Stimulated activated CD8-positive, alpha-beta memory T cell treated with anti-CD3 and anti-CD28 coated beads, Interleukin-4, amount 100 ng/mL, for 24 hours (primary cell): ENCODE measurements around the gene ECE1.

Experiments
- DNase-seq: peaks from one replicate; pipeline ENCODE4 v3.0.0-alpha.2; 2020; ENCODE audit warnings: low read depth

Gene ECE1

DNA sequence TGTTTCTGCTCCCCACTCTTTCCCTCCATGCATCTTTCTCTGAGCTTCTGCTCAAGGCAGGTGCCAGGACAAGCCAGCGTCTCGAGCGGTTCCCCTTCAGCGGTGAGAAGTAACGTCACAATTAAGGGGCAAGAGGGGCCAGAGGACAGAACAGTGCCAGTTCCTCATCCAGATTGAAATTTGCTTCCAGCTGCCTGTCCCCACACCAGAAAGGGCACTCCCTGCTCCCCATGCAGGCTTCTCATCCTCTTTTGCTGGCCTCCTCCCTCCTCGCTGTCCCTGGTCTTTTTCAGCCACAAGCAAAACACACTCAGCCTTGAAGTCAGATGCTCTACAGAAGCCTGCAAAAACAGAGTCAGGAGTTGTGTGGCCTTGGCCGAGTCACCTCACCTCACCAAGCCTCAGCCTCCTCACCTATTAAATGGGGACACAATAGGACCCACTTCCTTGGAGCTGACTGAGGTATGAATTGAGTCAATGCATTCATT is 35.0 kb upstream of the ECE1 start:
- no peak for DNase-seq

DNA sequence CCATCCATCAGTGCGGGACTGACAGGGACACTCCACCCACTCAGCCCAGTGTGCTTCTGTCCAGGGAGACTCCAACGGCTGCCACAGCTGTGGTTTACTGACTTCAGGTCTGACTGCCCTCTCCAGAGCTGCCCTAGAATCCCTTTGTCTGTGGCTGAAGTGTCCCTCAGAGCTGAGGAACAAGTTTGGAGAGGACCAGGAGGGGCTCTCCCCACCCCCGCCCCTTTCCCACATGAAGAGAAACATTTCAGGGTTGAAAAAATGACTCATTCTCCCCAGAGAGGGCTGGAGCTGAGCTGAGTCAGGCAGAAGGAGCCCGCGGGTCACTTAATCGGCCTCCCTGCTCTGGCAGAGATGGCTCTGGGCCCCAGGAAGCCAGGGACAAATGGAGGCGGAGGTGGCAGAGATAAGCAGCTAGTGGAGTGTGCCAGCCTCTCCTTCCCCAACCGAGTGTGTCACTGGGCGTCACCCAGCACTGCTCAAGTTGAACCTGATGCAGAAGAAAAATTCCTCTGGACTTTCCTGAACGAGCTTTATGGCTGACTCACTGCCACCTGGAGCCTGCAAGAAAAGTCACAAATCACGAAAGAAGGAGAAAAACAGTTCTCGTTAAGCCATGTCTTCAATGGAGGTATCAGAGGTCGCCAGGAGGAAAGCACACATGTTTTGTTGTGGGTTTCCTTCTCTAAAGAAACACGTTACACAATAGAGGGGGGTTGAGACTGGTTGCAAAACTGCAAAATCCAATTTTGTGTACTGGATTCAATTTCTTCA is 34.3 kb upstream of the ECE1 start:
- peak; percentile 71 for DNase-seq

GRCh38 chr1:21323091-21323490 is 32.8 kb upstream of the ECE1 start:
- DNase-seq, result no peak

GRCh38 chr1:21322681-21323016 is 32.4 kb upstream of the ECE1 start:
- DNase-seq, result no peak

- DNase-seq, result no peak
These were observed 31.9 kb upstream of the ECE1 start for GRCh38 chr1:21321963-21322680.

- no peak for DNase-seq
These were observed 30.3 kb upstream of the ECE1 start for GRCh38 chr1:21320410-21321108.

- no peak for DNase-seq
These were observed 29.5 kb upstream of the ECE1 start for GRCh38 chr1:21319447-21320407.

DNA sequence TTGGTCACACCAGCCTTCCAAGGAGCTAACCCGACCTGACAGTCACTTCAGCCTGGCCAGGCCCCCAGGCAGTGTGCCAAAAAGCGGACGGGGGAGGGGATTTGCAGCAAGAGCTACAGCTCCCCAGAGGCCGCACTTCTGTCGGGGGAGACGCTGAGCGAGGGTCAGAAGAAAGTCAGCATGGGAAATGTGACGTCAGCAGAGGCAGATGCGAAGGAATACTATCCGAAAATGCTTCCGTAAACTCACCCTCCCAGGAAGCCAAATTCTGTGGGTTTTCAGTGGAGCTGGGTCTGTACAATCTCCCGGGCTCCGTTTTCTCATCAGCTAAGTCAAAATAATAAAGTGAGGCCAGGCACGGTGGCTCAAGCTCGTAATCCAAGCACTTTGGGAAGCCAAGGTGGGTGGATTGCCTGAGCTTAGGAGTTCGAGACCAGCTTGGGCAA is 28.5 kb upstream of the ECE1 start:
- DNase-seq, result no peak

- no peak for DNase-seq
These were observed 27.9 kb upstream of the ECE1 start for GRCh38 chr1:21318057-21318713.

GRCh38 chr1:21317690-21318043 is 27.4 kb upstream of the ECE1 start:
- DNase-seq, result no peak

DNA sequence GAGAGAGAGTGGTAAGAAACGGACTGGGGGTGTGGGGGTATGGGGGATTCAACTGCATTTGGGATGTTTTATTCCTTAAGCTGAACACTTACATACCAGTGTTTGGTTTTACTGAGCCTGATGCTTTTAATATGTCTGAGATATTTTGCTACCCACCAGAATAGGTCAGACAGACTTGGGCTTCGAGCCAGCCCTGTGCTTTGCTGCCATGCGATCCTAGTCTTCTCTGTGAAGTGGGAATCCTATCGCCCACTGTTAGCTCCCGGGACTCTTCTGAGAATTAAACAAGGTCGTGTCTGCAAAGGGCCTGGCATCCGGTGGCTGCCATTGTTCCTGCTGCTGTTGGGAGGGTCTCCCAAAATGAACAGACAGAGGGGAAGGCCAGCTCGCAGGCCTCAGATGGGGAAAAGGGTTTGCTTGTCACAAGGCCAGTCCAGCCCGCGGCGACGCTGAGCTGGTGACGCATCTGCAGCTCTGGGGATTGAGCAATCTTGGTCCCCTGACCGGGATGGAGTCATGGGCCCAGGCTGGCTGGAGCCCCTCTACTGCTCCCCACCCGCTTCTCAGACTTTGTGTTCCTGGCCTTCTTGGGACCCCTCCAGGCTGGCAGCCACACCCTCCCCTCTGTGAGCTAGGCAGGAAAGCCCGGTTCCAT is 26.9 kb upstream of the ECE1 start:
- DNase-seq, result no peak

GRCh38 chr1:21314743-21315396 is 24.6 kb upstream of the ECE1 start:
- DNase-seq, result no peak

- no peak for DNase-seq
These were observed 23.8 kb upstream of the ECE1 start for GRCh38 chr1:21313886-21314721.

DNA sequence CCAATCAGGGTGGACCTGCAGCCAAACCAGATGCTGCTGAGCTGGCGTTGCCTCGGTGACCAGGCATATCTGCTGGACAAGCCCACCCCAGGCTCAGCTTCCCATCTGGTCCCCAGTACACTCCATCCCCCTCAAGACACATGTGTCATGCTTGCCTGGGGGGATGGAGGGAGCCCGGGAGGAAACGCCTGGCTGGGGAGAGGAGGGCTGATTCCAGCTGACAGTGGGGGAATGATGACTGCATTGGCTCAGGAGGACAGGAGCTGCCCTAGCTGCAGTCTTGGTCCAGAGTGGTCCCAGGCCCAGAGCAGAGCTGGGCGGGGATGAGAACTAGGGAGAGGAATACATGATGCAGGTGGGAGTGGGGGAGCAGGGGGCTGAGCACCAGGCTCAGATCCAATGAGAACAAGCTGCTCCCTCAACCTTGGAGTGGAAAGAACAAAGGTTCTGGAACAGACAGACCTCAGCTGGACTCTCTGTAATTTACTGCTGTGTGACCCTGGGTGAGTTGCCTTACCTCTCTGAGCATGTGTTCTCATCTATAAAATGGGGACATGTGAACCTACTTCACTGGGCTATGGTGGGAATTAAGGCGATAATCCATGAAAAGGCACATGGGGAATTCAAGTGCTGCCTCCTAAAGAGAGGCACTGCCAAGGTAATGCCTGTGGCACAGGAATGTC is 23.1 kb upstream of the ECE1 start:
- DNase-seq, result no peak

DNA sequence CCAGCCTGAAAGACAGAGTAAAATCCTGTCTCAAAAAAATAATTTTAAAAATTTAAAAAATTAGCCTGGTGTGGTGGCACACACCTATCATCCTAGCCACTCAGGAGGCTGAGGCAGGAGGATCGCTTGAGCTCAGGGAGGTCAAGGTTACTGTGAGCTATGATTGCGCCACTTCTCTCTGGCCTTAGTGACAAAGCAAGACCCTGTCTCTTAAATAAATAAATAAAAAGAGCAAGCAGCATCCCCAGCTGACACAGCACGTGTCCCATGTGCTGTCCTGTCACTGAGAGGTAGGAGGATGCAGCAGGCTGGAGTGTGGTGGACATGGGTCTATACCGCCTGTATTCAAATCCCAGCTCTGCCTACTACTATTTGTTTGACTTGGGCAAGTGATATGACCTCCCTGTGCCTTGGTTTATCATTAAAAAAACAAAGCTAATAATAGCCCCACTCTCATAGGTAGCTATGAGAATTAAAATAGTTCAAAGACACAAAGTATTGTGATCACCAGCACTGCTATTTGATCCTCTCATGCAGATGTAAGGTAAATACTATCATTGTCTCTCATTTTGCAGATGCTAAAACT is 22.2 kb upstream of the ECE1 start:
- DNase-seq, result no peak

DNA sequence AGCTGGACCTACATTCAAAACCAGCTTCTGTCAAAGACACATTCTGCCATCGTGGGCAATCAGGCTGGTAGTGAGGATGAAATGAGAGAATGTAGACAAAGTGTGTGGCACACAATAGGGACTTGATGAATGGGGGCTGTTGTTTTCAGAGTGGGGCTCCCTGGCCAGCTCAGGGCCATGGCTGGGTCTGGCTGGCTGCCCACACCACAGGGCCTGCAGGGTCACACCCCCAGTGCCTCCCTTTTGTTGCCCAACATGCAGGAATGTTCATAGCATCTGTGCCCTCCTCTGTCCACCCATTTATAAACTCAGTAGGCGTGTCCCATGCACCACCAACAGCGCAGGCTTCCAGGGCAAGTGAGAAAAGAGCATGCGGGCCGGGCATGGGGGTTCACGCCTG is 20.8 kb upstream of the ECE1 start:
- DNase-seq, result no peak

DNA sequence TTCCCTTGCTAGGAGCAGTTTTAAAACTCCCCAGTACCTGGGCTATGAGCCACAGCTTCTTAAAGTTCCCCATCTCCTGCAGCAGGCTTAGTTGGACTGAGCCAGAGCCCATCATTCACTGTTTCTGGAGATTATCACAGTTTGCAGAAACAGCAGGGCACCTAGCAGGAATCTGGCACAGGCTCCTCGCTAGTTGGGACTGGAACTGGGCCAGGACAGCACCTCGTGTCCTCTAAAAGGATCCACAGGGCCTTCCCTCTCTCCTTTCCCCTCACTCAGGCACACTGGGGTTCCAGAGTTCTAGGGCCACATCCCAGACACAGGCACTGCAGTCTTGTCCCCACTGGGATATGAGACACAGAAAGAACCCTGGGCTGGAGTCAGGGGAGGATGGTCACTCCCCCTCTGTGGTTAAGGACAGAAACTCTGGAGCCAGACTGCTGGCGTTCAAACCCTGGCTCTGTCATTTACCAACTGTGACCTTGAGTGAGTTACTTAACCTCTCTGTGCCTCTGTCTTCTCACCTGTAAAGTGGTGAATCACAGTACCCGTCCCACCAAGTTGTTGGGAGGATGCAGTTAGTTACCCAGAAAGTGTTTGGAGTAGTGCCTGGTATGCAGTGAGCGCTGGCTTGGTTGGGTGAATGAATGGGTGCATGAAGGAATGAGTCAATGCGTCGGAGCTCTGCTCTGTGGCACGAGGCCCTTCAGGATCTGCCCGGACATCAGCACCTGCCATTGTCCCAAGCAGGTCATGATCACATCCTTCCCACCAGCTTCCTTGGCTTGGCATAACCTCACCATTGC is 18.8 kb upstream of the ECE1 start:
- no peak for DNase-seq

DNA sequence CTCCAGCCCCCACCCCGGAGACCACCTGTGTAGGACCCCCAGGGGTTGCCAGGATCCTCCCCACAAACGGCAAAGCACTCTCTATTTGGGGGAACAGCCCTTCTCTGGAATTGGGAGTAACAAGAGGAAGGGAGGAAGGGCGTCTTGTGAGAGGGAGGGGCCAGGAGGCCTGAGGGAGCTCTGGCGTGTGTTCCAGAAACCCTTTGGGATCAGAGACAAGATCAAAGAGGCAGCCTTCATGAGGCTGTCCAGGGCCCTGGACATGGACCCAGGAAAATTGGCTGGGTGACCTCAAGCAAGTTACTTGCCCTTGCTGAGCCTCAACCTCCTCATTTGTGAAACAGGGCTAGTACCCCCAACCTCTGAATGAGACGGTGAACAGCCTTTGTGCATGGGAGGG is 18.1 kb upstream of the ECE1 start:
- DNase-seq, result no peak
